ENCODE data around the gene SV2C.

- TF ChIP-seq CTCF (IDR thresholded peaks at IDR 0.05; ENCODE audit: low read length) = no peak
- no peak for TF ChIP-seq EZH2 (optimal IDR thresholded peaks at IDR 0.05; ENCODE audit: low read depth, low read length)
Observed at GRCh38 chr5:76399268-76399667, 316.1 kb downstream of the SV2C start.
